K562 (cell line): Measurements from ENCODE around the gene LRRC1. TPM values are rescaled to one million over a fixed set of nuclear protein-coding genes. Genes with fewer than 3 reads are reported as not detected.
A peak's percentile ranks its signal among the peaks of the same experiment; 100 is the strongest.

ENCODE experiments used
- ATAC-seq: fragments of 200-7000 bp; cut with Tn5 transposase; 3 replicates; pipeline ENCODE4 v1.9.1; 2020; ENCODE audit warnings: moderate library complexity
- Bru-seq: library from RNA; stranded (reverse); fragments of 400-500 nt; gene quantifications from one replicate; lab custom pipeline; 2021; lab: Mats Ljungman, UMichigan
- BruChase-seq, 2 experiments: library from RNA; stranded (reverse); fragments of 400-500 nt; gene quantifications; one replicate each; lab custom pipeline; 2021; lab: Mats Ljungman, UMichigan
- BruUV-seq: library from RNA; stranded (reverse); fragments of 400-500 nt; replicated peaks from 2 replicates; lab custom pipeline; 2021; lab: Mats Ljungman, UMichigan
- CTCF ChIA-PET: fragments of 300-600 bp; formaldehyde crosslinking; extraction: SDS; loops from one replicate; lab custom pipeline; 2021; ENCODE audit warnings: low intra/inter-chr PET ratio; lab: Yijun Ruan, JAX
- POLR2A ChIA-PET: fragments of 300-600, 350-650 bp; sonication (Branson Sonifier 250); formaldehyde crosslinking; extraction: SDS; loops from one replicate; lab custom pipeline; 2021; ENCODE audit warnings: antibody characterized with exemption, inconsistent platforms; lab: Yijun Ruan, JAX
- DNase-seq, 4 experiments: peaks; one replicate each; pipeline versions ENCODE4 v3.0.0 to v3.0.0-alpha.2; 2011 to 2018; ENCODE audit warnings: low spot score in 3 of 4, mixed read lengths in 3 of 4; ENCODE audit errors: extremely low read depth in 1 of 4
- FAIRE-seq: peaks from 2 replicates; lab custom pipeline; 2011; peaks lifted over from hg19 to GRCh38; lab: Jason Lieb, UNC
- H2AFZ ChIP-seq: 2 replicates; pipeline ENCODE4 v1.6.0; 2011; ENCODE audit warnings: low read depth, low read length, control low read depth, inconsistent platforms
- H3K27ac ChIP-seq: fragments of 200-600 bp; 3 replicates; pipeline ENCODE4 v1.8.0; 2011; ENCODE audit warnings: low read depth, mild to moderate bottlenecking, control low read depth, inconsistent platforms, low read length, moderate library complexity, mixed read lengths; ENCODE audit errors: extremely low read depth
- H3K27me3 ChIP-seq, 2 experiments: fragments of 300-600 bp in 1 of 2; 2 replicates in 1 of 2; 3 replicates in 1 of 2; pipeline versions ENCODE4 v1.6.0 to v1.8.0; 2011; ENCODE audit warnings: inconsistent platforms in 2 of 2, low read length in 2 of 2, mild to moderate bottlenecking in 1 of 2, mixed read lengths in 1 of 2, moderate library complexity in 1 of 2; ENCODE audit not compliant: control insufficient read depth in 2 of 2, insufficient read depth in 2 of 2
- H3K36me3 ChIP-seq: fragments of 300-600 bp; 3 replicates; pipeline ENCODE4 v1.8.0; 2011; ENCODE audit warnings: mild to moderate bottlenecking, low read length, inconsistent platforms; ENCODE audit not compliant: control insufficient read depth, insufficient read depth
- H3K4me1 ChIP-seq, 2 experiments: fragments of 200-600 bp in 1 of 2; replicated peaks in 1 of 2; 2 replicates in 1 of 2; 3 replicates in 1 of 2; pipeline versions ENCODE4 v1.5.1 to v1.8.0; 2011; ENCODE audit warnings: inconsistent platforms in 2 of 2, low read length in 2 of 2, mild to moderate bottlenecking in 1 of 2, mixed read lengths in 1 of 2, moderate library complexity in 1 of 2; ENCODE audit not compliant: control insufficient read depth in 2 of 2, insufficient read depth in 2 of 2
- H3K4me2 ChIP-seq: 2 replicates; pipeline ENCODE4 v1.6.1; 2011; ENCODE audit warnings: low read length, control low read depth, inconsistent platforms, mixed read lengths; ENCODE audit not compliant: insufficient read depth
- H3K4me3 ChIP-seq: fragments of 200-600 bp; sonication (generic), shearing (Covaris generic); 2 replicates; pipeline ENCODE4 v1.5.1; 2016; ENCODE audit warnings: control low read depth, inconsistent platforms
- H3K79me2 ChIP-seq: fragments of 200-600 bp; 3 replicates; pipeline ENCODE4 v1.8.0; 2011; ENCODE audit warnings: low read length, inconsistent platforms; ENCODE audit not compliant: control insufficient read depth, insufficient read depth
- H3K9ac ChIP-seq, 2 experiments: 2 replicates each; pipeline versions ENCODE4 v1.6.0 to v1.6.1; 2011; ENCODE audit warnings: low read depth in 2 of 2, low read length in 2 of 2, control low read depth in 1 of 2, inconsistent platforms in 1 of 2, mild to moderate bottlenecking in 1 of 2, mixed read lengths in 1 of 2; ENCODE audit not compliant: insufficient read depth in 1 of 2
- H3K9me1 ChIP-seq: one replicate; pipeline ENCODE4 v1.6.0; 2011; ENCODE audit warnings: inconsistent platforms, mild to moderate bottlenecking, low read length, moderate library complexity; ENCODE audit not compliant: control insufficient read depth, insufficient read depth
- H3K9me3 ChIP-seq: replicated peaks from 2 replicates; pipeline ENCODE4 v1.5.1; 2011; ENCODE audit warnings: low read depth, low read length, inconsistent platforms; ENCODE audit not compliant: control insufficient read depth, insufficient read depth
- H4K20me1 ChIP-seq: replicated peaks from 2 replicates; pipeline ENCODE4 v1.6.1; 2011; ENCODE audit warnings: low read length, inconsistent platforms, mixed read lengths; ENCODE audit not compliant: control insufficient read depth, insufficient read depth
- ZNF77 ChIP-seq: fragments of 250-450 bp; sonication (Bioruptor Pico); IDR thresholded peaks from 2 replicates; pipeline ENCODE4 v1.5.0; 2020
- whole genome bisulfite sequencing: fragments of 100-300 bp; shearing (Covaris generic); methylation state at CpG from one replicate; pipeline ENCODE4 v1.1.6; 2016; ENCODE audit warnings: low coverage, mixed read lengths; ENCODE audit not compliant: insufficient coverage; ENCODE audit errors: missing lambda C conversion rate; 5-methylcytosine and 5-hydroxymethylcytosine counted together
- in situ Hi-C: fragments of 300-500 bp; cut with MboI; formaldehyde crosslinking; loops from 4 replicates; pipeline ENCODE4 v1.15.0; 2018; ENCODE audit warnings: inconsistent platforms, mixed read lengths
- intact Hi-C: fragments of 100-400 bp; cut with micrococcal nuclease; formaldehyde crosslinking; loops from 2 replicates; pipeline ENCODE4 v1.14.2; 2022
- long read RNA-seq, 3 experiments: library from polyadenylated mRNA in 2 of 3; library from RNA in 1 of 3; unstranded in 2 of 3; stranded (forward) in 1 of 3; transcript quantifications; one replicate each; pipeline ENCODE4 v2.0.0, GENCODE V29; 2019 to 2022
- polyA minus RNA-seq, 3 experiments: library from RNA; depleted of rRNA, polyadenylated mRNA; stranded (reverse); fragments of >200 nt; gene quantifications; 2 replicates each; pipeline ENCODE4 v1.2.3, GENCODE V29; 2011
- polyA plus RNA-seq, 8 experiments: library from polyadenylated mRNA; depleted of rRNA in 4 of 8; stranded (reverse) in 5 of 8; unstranded in 3 of 8; fragments of >200 nt; fragmentation: Nextera tagmentation in 2 of 8; fragmentation: Illumina TruSeq in 1 of 8; extraction: Ambion mirVana in 2 of 8; extraction: Trizol in 1 of 8; gene quantifications; 2 replicates each; pipeline versions ENCODE4 v1.2.1 to v1.2.3, GENCODE V29; 2011 to 2014; ENCODE audit warnings: inconsistent platforms in 1 of 8, missing spikeins in 1 of 8
- total RNA-seq, 7 experiments: library from RNA; depleted of rRNA in 6 of 7; stranded (reverse); fragments of >200 nt in 6 of 7; fragmentation: Illumina TruSeq in 2 of 7; extraction: Trizol in 2 of 7; gene quantifications; 2 replicates each; pipeline versions ENCODE4 v1.2.1 to v1.2.3, GENCODE V29; 2011 to 2021; ENCODE audit warnings: low replicate concordance in 1 of 7
- TF ChIP-seq, protein P1 (sequence below): fragments of 250-450 bp; sonication (Bioruptor Pico); IDR thresholded peaks from 2 replicates; pipeline ENCODE4 v1.5.0; 2021; ENCODE audit warnings: mild to moderate bottlenecking, moderate library complexity

LRRC1 gene
- not detected in 2 replicates for total RNA-seq (2011; cell fraction: chromatin; rRNA removed; ENCODE audit: low replicate concordance)
- total RNA-seq (2011; cell fraction: nucleolus; rRNA removed) = not detected in 2 replicates
- not detected in 2 replicates for total RNA-seq (2011; cell fraction: nucleoplasm; rRNA removed)
- total RNA-seq (2014; rRNA removed) = not detected in 2 replicates
- not detected in 2 replicates for total RNA-seq (2014; rRNA removed; fragmentation: Illumina TruSeq; extraction: Trizol)
- total RNA-seq (2015; rRNA removed; fragmentation: Illumina TruSeq; extraction: Trizol) = not detected in 2 replicates
- total RNA-seq (2021) = not detected in 2 replicates
- not detected in 2 replicates for polyA plus RNA-seq (2011; rRNA removed)
- not detected in 2 replicates for polyA plus RNA-seq (2011; cell fraction: cytosol; rRNA removed)
- polyA plus RNA-seq (2011; cell fraction: nucleus; rRNA removed) = not detected in 2 replicates
- not detected in 2 replicates for polyA plus RNA-seq (2012)
- not detected in 2 replicates for polyA plus RNA-seq (2014; fragmentation: Illumina TruSeq; extraction: Trizol)
- polyA plus RNA-seq (2014; fragmentation: Nextera tagmentation; extraction: Ambion mirVana) = not detected
- polyA plus RNA-seq (2014; rRNA removed) = not detected in 2 replicates
- polyA minus RNA-seq (2011; rRNA and poly(A)+ RNA removed) = not detected in 2 replicates
- not detected in 2 replicates for polyA minus RNA-seq (2011; cell fraction: cytosol; rRNA and poly(A)+ RNA removed)
- polyA minus RNA-seq (2011; cell fraction: nucleus; rRNA and poly(A)+ RNA removed) = not detected in 2 replicates
- Bru-seq, nascent RNA = percentile 12 among the genes with signal in this experiment
- percentile 11 among the genes with signal in this experiment for BruChase-seq, experiment 1, labeled RNA remaining after a 2-hour chase
- percentile 12 among the genes with signal in this experiment for BruChase-seq, experiment 2, labeled RNA remaining after a 6-hour chase
- long read RNA-seq, experiment 1 = 0 reads
- long read RNA-seq, experiment 2 = 0 reads
- long read RNA-seq, experiment 3 = 0 reads

DNA sequence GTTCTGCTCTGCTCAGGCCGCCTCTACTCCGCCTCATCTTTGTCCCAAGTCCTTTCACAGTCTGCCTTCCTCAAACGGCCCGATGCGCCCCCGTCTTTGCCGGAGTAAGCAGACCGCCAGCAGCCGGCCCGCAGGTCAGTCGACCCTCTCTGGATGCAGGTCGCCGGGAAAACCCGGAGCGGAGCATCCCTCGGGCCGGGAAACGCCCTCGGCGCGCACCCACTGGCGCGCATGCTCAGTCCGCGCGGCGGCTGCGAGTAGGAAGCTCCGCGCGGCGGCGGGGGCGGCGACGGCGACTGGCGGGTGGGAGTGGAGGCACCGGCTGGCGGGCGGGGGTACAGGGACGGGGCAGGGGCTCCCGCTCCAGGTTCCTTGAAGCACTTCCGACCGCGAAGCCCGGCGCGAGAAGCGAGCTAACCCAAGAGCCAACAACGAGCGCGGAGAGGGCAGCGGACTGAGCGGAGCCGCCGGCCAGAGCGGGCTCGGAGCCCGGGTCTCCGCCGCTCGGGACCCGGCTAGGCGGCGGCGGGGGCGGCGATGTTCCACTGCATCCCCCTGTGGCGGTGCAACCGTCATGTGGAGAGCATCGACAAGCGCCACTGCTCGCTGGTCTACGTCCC, at the start of gene LRRC1:
Gene LRRC1 (plus strand): TSS at position 286 of the 620 bp plus-strand sequence. CDS start 252 bp downstream, at position 538.
- Histone ChIP-seq H3K4me3 (no peak within 1 kb of the TSS), H3K27ac (no peak within 1 kb of the TSS), H3K9ac (no peak within 1 kb of the TSS), H2AFZ (no peak within 1 kb of the TSS), H3K4me1 (peaks cover 0 to 16% of the 10 kb centered on the region in 2 experiments; a peak in 1 of 5 replicates), H3K27me3 (peaks cover 9 to 30% of the 10 kb centered on the region in 2 experiments; a peak in 3 of 5 replicates), H4K20me1 (no peaks in the 10 kb centered on the region), H3K9me3 (no peaks in the 10 kb centered on the region), H3K36me3 (no peaks in the 10 kb centered on the region), H3K4me2 (no peak within 1 kb of the TSS), H3K9me1 (no peaks in the 10 kb centered on the region), H3K79me2 (no peaks in the 10 kb centered on the region)
- DNase-seq (peak in 2 of 4 experiments; percentile 18 to 32), ATAC-seq (peak; percentile 58; the same call in 2 of the 3 replicates), FAIRE-seq (no peak)
- TF ChIP-seq, protein P1, sequence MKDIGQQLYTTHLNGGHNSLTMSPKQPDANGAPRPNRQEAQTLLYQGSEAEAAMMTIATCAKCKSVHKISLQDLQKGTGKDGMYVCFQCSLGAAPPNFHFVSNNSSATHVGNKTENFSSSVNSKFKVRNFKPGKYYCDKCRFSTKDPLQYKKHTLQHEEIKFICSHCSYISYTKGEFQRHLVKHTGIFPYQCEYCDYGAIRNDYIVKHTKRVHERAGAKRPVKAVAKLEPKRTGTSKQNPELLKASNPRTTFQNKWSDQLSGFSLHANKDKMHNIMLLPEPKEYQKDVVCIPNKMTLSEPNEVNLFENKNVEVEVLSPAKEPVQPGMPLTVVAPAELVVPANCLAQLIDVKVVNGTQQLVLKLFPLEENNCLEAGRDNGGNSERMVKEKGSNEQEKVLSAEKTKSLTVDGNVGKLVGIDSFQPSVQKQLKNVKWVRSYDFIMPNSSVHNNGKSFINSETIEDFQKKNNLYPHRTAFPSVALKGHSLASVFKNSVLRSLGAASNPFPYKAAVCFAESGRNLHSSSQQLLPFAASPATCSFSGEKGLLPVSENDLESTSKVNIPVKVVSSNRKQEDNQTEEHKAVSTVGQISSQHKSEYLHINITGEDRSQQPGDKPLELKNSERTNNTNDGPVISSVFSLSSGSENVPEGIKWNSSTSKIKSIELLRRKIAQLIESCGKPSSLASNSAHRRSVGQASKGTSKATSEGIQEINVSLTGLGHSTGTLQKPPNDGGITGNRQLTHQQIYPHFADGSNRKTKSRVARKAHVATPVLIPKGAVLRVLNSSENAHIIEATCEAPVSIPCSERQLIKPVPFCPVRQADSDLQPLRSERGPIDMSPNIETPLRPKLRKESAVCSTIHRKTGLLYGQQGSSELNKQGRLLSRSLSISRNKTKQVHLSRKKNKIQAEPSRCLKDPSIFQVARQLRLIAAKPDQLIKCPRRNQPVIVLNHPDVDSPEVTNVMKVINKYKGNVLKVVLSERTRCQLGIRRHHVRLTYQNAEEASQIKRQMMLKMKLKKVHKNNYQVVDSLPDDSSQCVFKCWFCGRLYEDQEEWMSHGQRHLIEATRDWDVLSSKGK (CRISPR knock-in tag) = no peak
- TF ChIP-seq ZNF77 (CRISPR knock-in tag) = no peak
- 22% methylated on average over 33 of the region's 75 CpGs for WGBS
- CTCF ChIA-PET = no interaction called here
- no TSS peak for BruUV-seq
- POLR2A ChIA-PET = no interaction called here
- intact Hi-C loops = no loop called here
- in situ Hi-C loops = no loop called here
